ENCODE measurements around the gene OR9Q1.

OR9Q1 gene

DNA sequence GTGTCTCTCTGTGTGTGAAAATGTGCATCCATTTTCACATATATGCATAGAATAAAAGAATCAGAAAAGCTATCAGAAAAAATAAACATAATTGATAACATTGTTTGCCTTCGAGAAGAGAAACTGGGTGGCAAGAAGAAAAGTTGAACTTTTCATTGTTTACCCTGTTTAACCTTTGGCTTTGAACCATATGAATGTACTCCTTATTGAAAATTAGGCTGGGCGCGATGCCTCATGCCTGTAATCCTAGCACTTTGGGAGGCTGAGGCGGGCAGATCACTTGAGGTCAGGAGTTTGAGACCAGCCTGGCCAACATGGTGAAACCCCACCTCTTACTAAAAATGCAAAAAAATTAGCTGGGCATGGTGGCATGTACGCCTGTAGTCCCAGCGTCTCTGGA, 11.9 kb upstream of the OR9Q1 start:
- Histone ChIP-seq H3K36me3 (ENCODE audit: insufficient read depth, low read length) (no peaks in the 10 kb centered on the region), H3K9ac (ENCODE audit: insufficient read length) (no peak overlapping the region), H3K27ac (no peak overlapping the region), H3K9me3 (ENCODE audit: low read depth, low read length) (no peaks in the 10 kb centered on the region), H3K4me3 (no peak overlapping the region)
- DNase-seq (ENCODE audit: low read depth, low spot score), result no peak
- TF ChIP-seq POLR2AphosphoS5 (IDR thresholded peaks at IDR 0.05; ENCODE audit: borderline replicate concordance, low read depth, low read length) (no peak), FOXP2 (optimal IDR thresholded peaks at IDR 0.05; ENCODE audit: control extremely low read depth, extremely low read length, insufficient read depth) (no peak), EZH2 (IDR thresholded peaks at IDR 0.05) (no peak)

DNA sequence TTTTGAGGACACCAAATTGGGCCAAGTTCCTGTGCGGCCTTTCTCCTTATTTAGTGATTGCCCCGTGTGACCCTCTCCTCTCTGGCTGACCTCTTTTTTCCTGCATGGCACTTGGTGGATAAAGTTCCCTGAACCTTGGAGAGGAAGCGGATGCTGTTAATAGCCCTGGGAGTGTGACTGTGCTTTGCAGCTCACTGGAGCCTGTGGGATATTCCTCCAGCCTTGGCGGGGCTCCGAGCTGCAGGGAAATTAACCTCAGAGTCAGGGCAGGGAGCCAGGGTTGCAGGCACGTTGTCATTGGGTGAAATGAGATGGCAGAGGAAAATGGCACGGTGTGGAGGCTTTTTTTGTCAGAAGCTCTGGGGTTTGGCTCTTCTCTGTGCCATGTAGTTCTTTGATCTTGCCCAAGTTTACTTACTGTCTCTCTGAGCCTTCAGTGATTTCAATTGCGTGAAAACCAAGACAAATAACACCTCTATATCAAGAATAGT, 965 bp downstream of the OR9Q1 start:
- Histone ChIP-seq H3K9ac (ENCODE audit: insufficient read length) (no peak overlapping the region), H3K4me3 (no peak overlapping the region), H3K36me3 (ENCODE audit: insufficient read depth, low read length) (no peaks in the 10 kb centered on the region), H3K27ac (no peak overlapping the region), H3K9me3 (ENCODE audit: low read depth, low read length) (no peaks in the 10 kb centered on the region)
- TF ChIP-seq EZH2 (IDR thresholded peaks at IDR 0.05) (no peak), POLR2AphosphoS5 (IDR thresholded peaks at IDR 0.05; ENCODE audit: borderline replicate concordance, low read depth, low read length) (no peak), FOXP2 (optimal IDR thresholded peaks at IDR 0.05; ENCODE audit: control extremely low read depth, extremely low read length, insufficient read depth) (no peak)
- no peak for DNase-seq (ENCODE audit: low read depth, low spot score)

DNA sequence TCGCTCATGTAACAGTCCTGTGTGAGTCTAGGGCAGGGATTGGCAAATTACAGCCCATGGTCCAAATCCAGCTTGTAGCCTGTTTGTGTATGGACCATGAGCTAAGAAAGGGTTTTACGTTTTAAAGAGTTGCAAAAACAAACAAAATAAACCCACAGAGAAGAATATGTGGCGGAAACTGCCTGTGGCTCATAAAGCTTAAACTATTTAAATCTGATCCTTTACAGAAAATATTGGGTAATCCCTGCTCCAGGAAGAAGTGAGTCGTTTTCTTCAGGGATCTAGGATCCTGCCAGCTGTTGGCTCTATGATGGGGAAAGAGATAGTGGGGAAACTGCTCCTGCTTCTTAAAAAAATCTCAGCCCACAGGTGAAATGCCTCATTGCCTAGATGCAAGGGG, 3.7 kb downstream of the OR9Q1 start:
- peak; percentile 59 for DNase-seq (ENCODE audit: low read depth, low spot score)
- no peak overlapping the region for H3K27ac ChIP-seq
- H3K36me3 ChIP-seq (ENCODE audit: insufficient read depth, low read length), result no peaks in the 10 kb centered on the region
- no peak overlapping the region for H3K4me3 ChIP-seq
- H3K9me3 ChIP-seq (ENCODE audit: low read depth, low read length), result no peaks in the 10 kb centered on the region
- no peak overlapping the region for H3K9ac ChIP-seq (ENCODE audit: insufficient read length)
- TF ChIP-seq EZH2 (IDR thresholded peaks at IDR 0.05) (no peak), FOXP2 (optimal IDR thresholded peaks at IDR 0.05; ENCODE audit: control extremely low read depth, extremely low read length, insufficient read depth) (no peak), POLR2AphosphoS5 (IDR thresholded peaks at IDR 0.05; ENCODE audit: borderline replicate concordance, low read depth, low read length) (no peak)

DNA sequence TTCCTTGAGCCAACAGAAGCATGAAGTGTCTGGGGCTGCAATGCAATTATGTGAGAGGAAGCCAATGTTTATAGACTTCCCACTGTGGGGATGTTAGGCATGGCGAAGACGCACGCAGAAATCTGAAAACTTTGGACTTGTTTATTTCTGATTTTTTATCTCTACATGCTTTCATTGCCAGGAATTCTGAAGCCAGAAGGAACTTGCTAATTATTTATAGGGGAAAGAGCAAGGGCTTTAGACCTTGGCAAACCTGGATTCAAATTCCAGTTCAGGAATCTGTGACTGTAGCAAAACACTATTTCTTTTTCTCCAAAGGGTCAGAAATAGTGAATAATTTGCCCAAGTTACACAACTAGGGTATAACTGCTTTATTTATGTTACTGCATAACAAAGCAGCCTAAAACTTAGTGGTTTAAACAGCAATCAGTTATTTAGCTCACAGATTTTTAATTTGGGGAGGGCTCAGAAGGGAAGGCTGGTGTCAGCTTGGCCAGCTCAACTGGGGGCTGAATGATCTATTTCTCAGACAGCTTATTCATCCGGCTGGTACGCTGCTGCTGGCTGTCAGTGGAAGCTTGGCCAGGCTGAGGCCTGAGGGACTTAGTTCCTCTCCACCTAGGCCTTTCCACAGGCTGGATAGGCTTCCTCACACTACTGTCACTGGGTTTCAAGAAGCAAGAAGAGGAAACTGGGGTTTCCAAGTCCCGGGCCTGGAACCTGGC, 5.2 kb downstream of the OR9Q1 start:
- peak; percentile 63 for DNase-seq (ENCODE audit: low read depth, low spot score)
- Histone ChIP-seq H3K4me3 (no peak overlapping the region), H3K36me3 (ENCODE audit: insufficient read depth, low read length) (no peaks in the 10 kb centered on the region), H3K9me3 (ENCODE audit: low read depth, low read length) (no peaks in the 10 kb centered on the region), H3K27ac (0 out of 2 replicates have a peak overlapping the region, but pooled peaks have one; percentile 3), H3K9ac (ENCODE audit: insufficient read length) (no peak overlapping the region)
- TF ChIP-seq FOXP2 (optimal IDR thresholded peaks at IDR 0.05; ENCODE audit: control extremely low read depth, extremely low read length, insufficient read depth), result peak; percentile 11
- no peak for TF ChIP-seq POLR2AphosphoS5 (IDR thresholded peaks at IDR 0.05; ENCODE audit: borderline replicate concordance, low read depth, low read length)

DNA sequence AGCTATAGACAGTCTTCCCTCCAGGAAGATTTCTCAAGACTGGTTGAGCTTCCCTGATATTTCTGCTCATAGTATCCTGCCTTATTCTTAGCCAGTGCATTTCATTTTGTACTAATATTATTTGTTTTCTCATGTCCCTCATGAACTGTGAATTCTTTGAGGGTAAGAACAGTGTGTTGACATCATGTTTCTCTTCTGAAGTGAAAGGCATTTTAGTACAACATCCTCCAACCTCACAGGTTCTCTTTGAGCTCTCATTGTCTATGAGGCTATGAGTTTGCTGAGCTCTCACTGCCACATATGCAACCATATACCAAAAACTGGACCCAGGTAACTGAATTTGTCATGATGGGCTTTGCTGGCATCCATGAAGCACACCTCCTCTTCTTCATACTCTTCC, 7.0 kb downstream of the OR9Q1 start, which contains the start of gene OR6Q1:
TSS of gene OR6Q1 (plus strand) at position 301 of the 400 bp plus-strand sequence. CDS start at position 301, 0 bp downstream.
- Histone ChIP-seq H3K4me3 (no peak within 1 kb of the TSS), H3K27ac (no peak within 1 kb of the TSS), H3K36me3 (ENCODE audit: insufficient read depth, low read length) (no peaks in the 10 kb centered on the region), H3K9ac (ENCODE audit: insufficient read length) (no peak within 1 kb of the TSS), H3K9me3 (ENCODE audit: low read depth, low read length) (no peaks in the 10 kb centered on the region)
- no peak for DNase-seq (ENCODE audit: low read depth, low spot score)
- TF ChIP-seq POLR2AphosphoS5 (IDR thresholded peaks at IDR 0.05; ENCODE audit: borderline replicate concordance, low read depth, low read length), result no peak
- no peak for TF ChIP-seq FOXP2 (optimal IDR thresholded peaks at IDR 0.05; ENCODE audit: control extremely low read depth, extremely low read length, insufficient read depth)
- no peak for TF ChIP-seq EZH2 (IDR thresholded peaks at IDR 0.05)

DNA sequence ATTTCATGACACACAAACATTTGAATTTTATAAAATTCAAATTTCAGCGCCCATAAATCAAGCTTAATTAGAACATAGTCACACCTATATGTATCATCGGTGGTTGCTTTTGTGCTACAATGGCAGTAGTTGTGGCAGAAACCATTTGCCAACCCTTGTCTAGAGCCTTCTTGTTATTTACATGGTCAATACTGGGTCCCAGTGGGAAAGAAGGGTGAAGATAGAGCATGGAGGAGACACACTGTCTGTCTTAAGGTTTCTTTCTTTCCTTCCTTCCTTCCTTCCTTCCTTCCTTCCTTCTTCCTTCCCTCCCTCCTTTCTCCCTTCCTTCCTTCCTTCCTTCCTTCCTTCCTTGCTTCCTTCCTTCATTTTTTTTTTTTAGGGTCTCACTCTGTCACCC, 10.8 kb downstream of the OR9Q1 start:
- DNase-seq (ENCODE audit: low read depth, low spot score), result no peak
- Histone ChIP-seq H3K9ac (ENCODE audit: insufficient read length) (no peak overlapping the region), H3K27ac (no peak overlapping the region), H3K36me3 (ENCODE audit: insufficient read depth, low read length) (no peaks in the 10 kb centered on the region), H3K4me3 (no peak overlapping the region), H3K9me3 (ENCODE audit: low read depth, low read length) (no peaks in the 10 kb centered on the region)
- TF ChIP-seq EZH2 (IDR thresholded peaks at IDR 0.05) (no peak), FOXP2 (optimal IDR thresholded peaks at IDR 0.05; ENCODE audit: control extremely low read depth, extremely low read length, insufficient read depth) (no peak), POLR2AphosphoS5 (IDR thresholded peaks at IDR 0.05; ENCODE audit: borderline replicate concordance, low read depth, low read length) (peak; percentile 59; the same call in 1 of the 2 replicates)

DNA sequence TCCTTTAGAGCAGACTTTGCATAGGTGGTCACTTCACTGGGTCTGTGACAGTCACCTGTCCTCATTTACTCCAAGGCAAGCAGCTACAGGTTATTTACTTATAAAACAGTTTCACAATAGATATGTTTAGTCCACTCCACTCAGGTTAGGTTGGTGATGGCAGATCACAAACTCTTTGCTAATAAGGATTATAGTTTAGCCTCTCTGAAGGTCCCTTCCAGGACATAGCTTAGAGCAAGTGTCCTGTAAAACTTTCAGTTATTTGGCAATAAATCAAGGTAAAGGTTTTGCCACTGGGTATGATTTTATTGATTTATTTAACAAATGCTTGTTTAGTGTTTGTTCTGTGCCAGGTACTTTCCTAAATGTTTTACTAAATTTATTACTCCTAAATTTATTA, 15.9 kb downstream of the OR9Q1 start:
- H3K36me3 ChIP-seq (ENCODE audit: insufficient read depth, low read length), result no peaks in the 10 kb centered on the region
- H3K4me3 ChIP-seq, result no peak overlapping the region
- TF ChIP-seq EZH2 (IDR thresholded peaks at IDR 0.05), result no peak
- TF ChIP-seq FOXP2 (optimal IDR thresholded peaks at IDR 0.05; ENCODE audit: control extremely low read depth, extremely low read length, insufficient read depth), result no peak
- TF ChIP-seq POLR2AphosphoS5 (IDR thresholded peaks at IDR 0.05; ENCODE audit: borderline replicate concordance, low read depth, low read length), result no peak
- no peaks in the 10 kb centered on the region for H3K9me3 ChIP-seq (ENCODE audit: low read depth, low read length)
- DNase-seq (ENCODE audit: low read depth, low spot score), result no peak
- H3K9ac ChIP-seq (ENCODE audit: insufficient read length), result no peak overlapping the region
- H3K27ac ChIP-seq, result no peak overlapping the region

DNA sequence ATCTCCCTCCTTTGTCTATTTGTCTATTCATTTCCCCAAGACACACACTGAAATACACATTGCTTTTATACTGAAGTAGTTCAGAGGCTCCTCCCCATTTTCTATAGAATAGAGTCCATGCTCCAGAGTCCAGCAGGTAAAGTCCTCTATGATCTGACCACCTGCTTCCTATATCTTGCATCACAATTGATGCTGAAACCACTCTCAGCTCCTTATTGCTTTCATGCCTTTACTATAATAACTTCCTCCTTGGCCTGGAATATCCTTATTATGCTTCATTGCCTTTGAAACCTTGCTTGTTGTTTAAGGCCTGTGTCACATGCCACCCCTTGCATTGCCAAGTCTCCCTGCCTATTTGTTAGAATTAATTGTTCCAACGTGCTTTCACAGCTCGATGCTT, 19.7 kb downstream of the OR9Q1 start:
- H3K36me3 ChIP-seq (ENCODE audit: insufficient read depth, low read length), result no peaks in the 10 kb centered on the region
- H3K4me3 ChIP-seq, result no peak overlapping the region
- TF ChIP-seq FOXP2 (optimal IDR thresholded peaks at IDR 0.05; ENCODE audit: control extremely low read depth, extremely low read length, insufficient read depth) (no peak), POLR2AphosphoS5 (IDR thresholded peaks at IDR 0.05; ENCODE audit: borderline replicate concordance, low read depth, low read length) (no peak), EZH2 (IDR thresholded peaks at IDR 0.05) (no peak)
- DNase-seq (ENCODE audit: low read depth, low spot score), result no peak
- H3K9me3 ChIP-seq (ENCODE audit: low read depth, low read length), result no peaks in the 10 kb centered on the region
- H3K27ac ChIP-seq, result no peak overlapping the region
- no peak overlapping the region for H3K9ac ChIP-seq (ENCODE audit: insufficient read length)
